Adrenal gland (tissue), 19 donors: Measurements from ENCODE around the gene MARCHF10. TPM values are rescaled to one million over a fixed set of nuclear protein-coding genes. Genes with fewer than 3 reads are reported as not detected.

Experiments used
- DNase-seq, 7 donors: peaks; one replicate each; pipeline ENCODE4 v3.0.0-alpha.2; 2019 to 2020
- H3K27ac ChIP-seq, 5 donors: fragments of 200-600 bp; sonication (generic) in 4 of 5; 1 replicate in 3 of 5; 2 replicates in 2 of 5; pipeline versions ENCODE4 v1.5.1 to v1.8.0; 2016 to 2020; ENCODE audit warnings: mild to moderate bottlenecking in 1 of 5
- H3K27me3 ChIP-seq: fragments of 200-600 bp; 2 replicates; pipeline ENCODE4 v1.8.0; 2021
- H3K36me3 ChIP-seq, 2 donors: fragments of 200-600 bp; replicated peaks in 1 of 2; 1 replicate in 1 of 2; 2 replicates in 1 of 2; pipeline versions ENCODE4 v1.5.1 to v1.8.0; 2018 to 2022
- H3K4me1 ChIP-seq, 2 donors: fragments of 200-600 bp; replicated peaks in 1 of 2; 1 replicate in 1 of 2; 2 replicates in 1 of 2; pipeline versions ENCODE4 v1.5.1 to v1.8.0; 2018 to 2021
- H3K4me3 ChIP-seq, 4 donors: fragments of 200-600 bp; sonication (generic) in 3 of 4; one replicate each; pipeline ENCODE4 v1.5.1; 2016 to 2018
- H3K9me3 ChIP-seq, 3 donors: fragments of 200-600 bp; sonication (generic) in 1 of 3; replicated peaks in 1 of 3; 1 replicate in 2 of 3; 2 replicates in 1 of 3; pipeline versions ENCODE4 v1.5.1 to v1.8.0; 2016 to 2021
- CTCF ChIP-seq, 6 experiments: fragments of 450-650 bp in 4 of 6; fragments of 200-600 bp in 2 of 6; sonication (generic) in 1 of 6; IDR thresholded peaks; 1 replicate in 5 of 6; 2 replicates in 1 of 6; pipeline versions ENCODE4 v1.5.1 to v1.8.0; 2016 to 2021; ENCODE audit warnings: antibody characterized with exemption in 6 of 6, mild to moderate bottlenecking in 2 of 6, moderate library complexity in 1 of 6
- POLR2A ChIP-seq, 2 donors: fragments of 450-650 bp; IDR thresholded peaks; one replicate each; pipeline ENCODE4 v1.6.1; 2017; ENCODE audit warnings: antibody characterized with exemption in 2 of 2, mild to moderate bottlenecking in 2 of 2, moderate library complexity in 1 of 2
- WGBS, 4 donors: extraction: QIAGEN DNeasy Blood & Tissue Kit in 2 of 4; methylation state at CpG; one replicate each; pipeline versions ENCODE4 v1.1.5 to v1.1.7; 2013 to 2017; 5-methylcytosine and 5-hydroxymethylcytosine counted together
- intact Hi-C, 2 donors: fragments of 100-400 bp; cut with DNase I; formaldehyde crosslinking; loops; one replicate each; pipeline versions ENCODE4 v1.14.1 to v1.15.0; 2022 to 2023
- long read RNA-seq, 10 donors: library from polyadenylated mRNA in 3 of 10; unstranded in 2 of 10; stranded (forward) in 1 of 10; transcript quantifications; one replicate each; pipeline ENCODE4 v2.0.0 and lab custom pipeline, GENCODE V29; 2021 to 2026
- polyA plus RNA-seq, 3 donors: library from polyadenylated mRNA; stranded (reverse); fragments of 200-250 nt in 2 of 3; fragments of 350-450 nt in 1 of 3; fragmentation: Illumina TruSeq in 1 of 3; extraction: RNeasy Lipid Tissue Mini Kit (QIAGEN cat#74804) in 1 of 3; gene quantifications; one replicate each; pipeline ENCODE4 v1.2.3, GENCODE V29; 2013 to 2014
- total RNA-seq, 9 donors: library from RNA; depleted of rRNA in 4 of 9; stranded (reverse); fragments of >200 nt in 4 of 9; fragments of 120-200 nt in 1 of 9; fragmentation: NEBNext Ultra II Directional in 1 of 9; extraction: Animal tissue kit (Norgen Biotek cat#: 25700) in 1 of 9; gene quantifications; one replicate each; pipeline versions ENCODE4 v1.1.0 to v1.2.4, GENCODE V29; 2013 to 2023
- donor health status: healthy with polysubstance abuse.
- donor health status: Bipolar disorder and iron deficiency.
- donor health status: DM: yes; HTN: yes; CAD: no.
- donor health status: DM: no; HTN: no; CAD: no.
- donor health status: DM: no; HTN: no; CAD: no.
- donor health status: DM: yes; HTN: yes; CAD: no.

MARCHF10 gene
- total RNA-seq (under 1 TPM in 1 of 9 donors, not detected in 8; 0.39 TPM), polyA plus RNA-seq (under 1 TPM; 0.31 to 0.64 (median 0.47) TPM)
- long read RNA-seq, donor 1, partial matches to known transcripts, result 0 of 1 reads
- long read RNA-seq, donor 1, other reads (novel, unspliced or antisense), result 0 of 1 reads
- long read RNA-seq, donor 2, result 0 reads
- long read RNA-seq, donor 3, result 0 reads
- long read RNA-seq, donor 4, result 0 reads
- long read RNA-seq, donor 5, result 0 reads
- long read RNA-seq, donor 6, result 0 reads
- long read RNA-seq, donor 7, result 0 reads
- long read RNA-seq, donor 8, result 0 reads
- long read RNA-seq, donor 9, result 0 reads
- long read RNA-seq, donor 10, result 0 reads

GRCh38 chr17:62807812-62808575 is at the start of gene MARCHF10:
Gene MARCHF10 (minus strand): TSS chr17:62808314. CDS start chr17:62801735, 6,579 bp downstream.
- H3K27ac ChIP-seq, result no peak within 1 kb of the TSS
- peak in 3 of 7 donors; percentile 14 to 51 (median 28) for DNase-seq
- no peaks in the 10 kb centered on the region for H3K36me3 ChIP-seq
- intact Hi-C loops, result no loop called here
- H3K4me1 ChIP-seq, result peaks cover 0 to 9% of the 10 kb centered on the region in 2 donors
- peak within 1 kb of the TSS in 1 of 4 donors; percentile 40 for H3K4me3 ChIP-seq
- WGBS, 4 donors, result 9 to 27% (median 10%) methylated on average over 11 to 57 of the region's 57 CpGs
- H3K27me3 ChIP-seq, result peaks cover 31% of the 10 kb centered on the region
- no peaks in the 10 kb centered on the region for H3K9me3 ChIP-seq
- TF ChIP-seq POLR2A (IDR thresholded peaks at IDR 0.05) (no peak), CTCF (IDR thresholded peaks at IDR 0.05) (no peak)

GRCh38 chr17:62857526-62857925 is 49.4 kb upstream of the MARCHF10 start:
- H3K36me3 ChIP-seq, result no peaks in the 10 kb centered on the region
- no peak overlapping the region for H3K4me3 ChIP-seq
- TF ChIP-seq CTCF (IDR thresholded peaks at IDR 0.05) (no peak), POLR2A (IDR thresholded peaks at IDR 0.05) (no peak)
- H3K27me3 ChIP-seq, result no peaks in the 10 kb centered on the region
- intact Hi-C loops, result no loop called here
- no peaks in the 10 kb centered on the region for H3K9me3 ChIP-seq
- 70 to 83% (median 76%) methylated on average over 6 of the region's 6 CpGs for WGBS, 4 donors
- DNase-seq, result no peak
- H3K27ac ChIP-seq, result no peak overlapping the region
- H3K4me1 ChIP-seq, result no peaks in the 10 kb centered on the region

GRCh38 chr17:62856594-62856993 is 48.5 kb upstream of the MARCHF10 start:
- WGBS, 4 donors, result 77 to 84% (median 78%) methylated on average over 3 of the region's 3 CpGs
- TF ChIP-seq POLR2A (IDR thresholded peaks at IDR 0.05) (no peak), CTCF (IDR thresholded peaks at IDR 0.05) (no peak)
- no peaks in the 10 kb centered on the region for H3K36me3 ChIP-seq
- no peak for DNase-seq
- no peaks in the 10 kb centered on the region for H3K4me1 ChIP-seq
- H3K4me3 ChIP-seq, result no peak overlapping the region
- H3K9me3 ChIP-seq, result no peaks in the 10 kb centered on the region
- H3K27ac ChIP-seq, result no peak overlapping the region
- intact Hi-C loops, result no loop called here
- no peaks in the 10 kb centered on the region for H3K27me3 ChIP-seq

- no peaks in the 10 kb centered on the region for H3K9me3 ChIP-seq
- peak in 1 of 7 donors; percentile 1 for DNase-seq
- H3K27me3 ChIP-seq, result no peaks in the 10 kb centered on the region
- intact Hi-C loops, result no loop called here
- no peaks in the 10 kb centered on the region for H3K36me3 ChIP-seq
- H3K4me1 ChIP-seq, result no peaks in the 10 kb centered on the region
- WGBS, 4 donors, result 53 to 72% (median 65%) methylated on average over 5 of the region's 5 CpGs
- H3K4me3 ChIP-seq, result no peak overlapping the region
- TF ChIP-seq POLR2A (IDR thresholded peaks at IDR 0.05) (no peak), CTCF (IDR thresholded peaks at IDR 0.05) (no peak)
- no peak overlapping the region for H3K27ac ChIP-seq
Measured at GRCh38 chr17:62855156-62855555, 47.0 kb upstream of the MARCHF10 start.
